ENCODE results near the gene LRRC8D. TPM values are rescaled to one million over a fixed set of nuclear protein-coding genes. Genes with fewer than 3 reads are reported as not detected.

Gene LRRC8D
- total RNA-seq, 2 donors from 2014 or later = 9.0 to 10.9 TPM

DNA sequence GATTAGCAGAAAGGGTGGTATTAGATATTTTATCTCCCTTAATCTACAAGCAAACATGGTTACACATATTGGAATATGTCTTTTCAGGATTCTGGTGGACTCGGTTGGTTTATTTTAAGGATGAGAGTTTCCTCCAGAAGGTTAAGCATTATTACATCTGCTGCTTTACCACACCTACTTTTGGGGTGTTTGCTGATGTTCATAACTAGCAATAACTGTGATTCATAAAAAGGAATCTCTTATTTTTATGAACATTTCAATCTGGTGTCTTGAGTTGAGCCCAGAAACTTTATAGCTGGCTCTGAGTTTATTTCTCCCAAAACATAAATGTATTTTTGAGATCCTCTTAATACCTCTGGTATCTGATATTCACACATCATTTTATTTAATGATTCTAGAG is 82.7 kb downstream of the LRRC8D start:
- H3K27me3 ChIP-seq = no peaks in the 10 kb centered on the region
- no peak overlapping the region for H3K4me3 ChIP-seq
- H3K9me3 ChIP-seq = no peaks in the 10 kb centered on the region
- peak overlapping the region in 1 of 2 donors; percentile 53 for H3K27ac ChIP-seq
- H3K36me3 ChIP-seq = no peaks in the 10 kb centered on the region
- DNase-seq (ENCODE audit: low spot score) = no peak
- TF ChIP-seq, protein P1, sequence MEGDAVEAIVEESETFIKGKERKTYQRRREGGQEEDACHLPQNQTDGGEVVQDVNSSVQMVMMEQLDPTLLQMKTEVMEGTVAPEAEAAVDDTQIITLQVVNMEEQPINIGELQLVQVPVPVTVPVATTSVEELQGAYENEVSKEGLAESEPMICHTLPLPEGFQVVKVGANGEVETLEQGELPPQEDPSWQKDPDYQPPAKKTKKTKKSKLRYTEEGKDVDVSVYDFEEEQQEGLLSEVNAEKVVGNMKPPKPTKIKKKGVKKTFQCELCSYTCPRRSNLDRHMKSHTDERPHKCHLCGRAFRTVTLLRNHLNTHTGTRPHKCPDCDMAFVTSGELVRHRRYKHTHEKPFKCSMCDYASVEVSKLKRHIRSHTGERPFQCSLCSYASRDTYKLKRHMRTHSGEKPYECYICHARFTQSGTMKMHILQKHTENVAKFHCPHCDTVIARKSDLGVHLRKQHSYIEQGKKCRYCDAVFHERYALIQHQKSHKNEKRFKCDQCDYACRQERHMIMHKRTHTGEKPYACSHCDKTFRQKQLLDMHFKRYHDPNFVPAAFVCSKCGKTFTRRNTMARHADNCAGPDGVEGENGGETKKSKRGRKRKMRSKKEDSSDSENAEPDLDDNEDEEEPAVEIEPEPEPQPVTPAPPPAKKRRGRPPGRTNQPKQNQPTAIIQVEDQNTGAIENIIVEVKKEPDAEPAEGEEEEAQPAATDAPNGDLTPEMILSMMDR (IDR thresholded peaks at IDR 0.05) = no peak
- peaks cover 0 to 41% of the 10 kb centered on the region in 2 donors for H3K4me1 ChIP-seq

DNA sequence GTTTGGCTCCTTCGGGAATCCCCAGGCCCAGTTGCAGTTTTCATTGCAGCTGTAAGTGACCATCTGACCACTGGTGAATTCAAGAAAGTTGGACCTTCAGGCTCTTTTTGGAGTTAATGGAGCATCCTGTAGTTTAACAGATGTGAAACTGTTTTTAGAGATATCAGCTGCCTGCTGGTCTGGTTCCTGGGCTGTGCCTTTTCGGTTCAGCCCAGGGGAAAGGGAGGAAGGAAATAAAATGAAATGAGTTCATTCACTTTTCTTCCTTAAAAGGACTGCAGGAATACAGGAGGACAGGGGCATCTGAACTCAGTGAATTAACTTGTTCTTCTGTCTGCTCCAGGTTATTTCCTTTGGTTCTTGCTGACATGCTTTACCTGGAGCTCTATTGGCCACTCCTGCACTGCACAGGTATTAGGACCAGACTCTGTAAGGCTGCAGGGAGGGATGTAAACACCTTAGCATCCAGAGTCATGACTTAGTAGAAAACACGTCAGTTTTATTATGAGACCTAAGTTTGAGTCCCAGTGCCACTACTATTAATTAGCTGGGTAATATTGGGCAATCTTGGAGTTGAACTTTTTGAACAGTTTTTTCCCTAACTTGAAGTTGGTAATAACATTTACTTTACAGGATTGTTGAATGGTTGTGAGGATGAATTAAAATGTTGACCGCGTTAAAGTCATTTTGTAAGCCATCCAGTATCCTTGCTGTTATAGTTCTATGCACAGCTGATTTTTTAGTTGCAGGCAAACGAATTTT is 83.6 kb downstream of the LRRC8D start:
- Histone ChIP-seq H3K27ac (peak overlapping the region; percentile 31 to 53), H3K4me3 (no peak overlapping the region), H3K9me3 (no peaks in the 10 kb centered on the region), H3K4me1 (peaks cover 0 to 49% of the 10 kb centered on the region in 2 donors), H3K27me3 (no peaks in the 10 kb centered on the region), H3K36me3 (no peaks in the 10 kb centered on the region)
- TF ChIP-seq, protein P1 (IDR thresholded peaks at IDR 0.05) = no peak
- no peak for DNase-seq (ENCODE audit: low spot score)

DNA sequence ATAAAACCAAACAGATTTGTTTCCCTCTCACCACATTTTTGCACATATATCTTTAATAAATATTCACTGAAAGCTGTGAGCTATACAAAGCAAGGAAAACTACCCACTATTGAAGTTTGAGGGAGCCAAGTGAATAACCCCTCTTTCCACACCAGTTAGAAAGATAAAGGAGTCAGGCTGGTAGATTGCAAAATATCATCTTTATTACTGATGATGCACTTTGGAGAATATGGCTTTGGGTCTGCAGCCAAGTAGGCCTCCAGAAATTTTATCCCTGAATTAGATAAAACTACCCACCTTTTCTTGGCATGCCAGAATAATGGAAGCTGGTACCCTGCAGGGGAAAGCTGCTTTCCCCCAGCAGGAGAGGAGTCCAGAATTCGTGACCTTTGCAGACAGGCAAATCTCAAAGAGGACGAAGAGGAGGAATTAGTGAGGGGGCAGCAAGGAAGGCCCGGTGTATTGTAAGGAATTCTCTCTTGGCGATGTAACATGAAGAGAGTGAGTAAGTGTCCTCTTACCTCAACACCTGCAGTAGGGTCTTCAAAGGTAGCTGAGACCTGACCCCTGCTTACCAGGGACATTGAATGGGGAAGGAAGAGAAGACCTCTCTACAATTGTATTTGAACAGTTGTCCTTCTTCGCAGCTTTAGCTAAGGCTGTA is 84.7 kb downstream of the LRRC8D start:
- DNase-seq (ENCODE audit: low spot score) = no peak
- no peaks in the 10 kb centered on the region for H3K36me3 ChIP-seq
- H3K27me3 ChIP-seq = no peaks in the 10 kb centered on the region
- TF ChIP-seq, protein P1 (IDR thresholded peaks at IDR 0.05) = no peak
- H3K27ac ChIP-seq = no peak overlapping the region
- no peak overlapping the region for H3K4me3 ChIP-seq
- no peaks in the 10 kb centered on the region for H3K9me3 ChIP-seq
- peaks cover 0 to 52% of the 10 kb centered on the region in 2 donors for H3K4me1 ChIP-seq

DNA sequence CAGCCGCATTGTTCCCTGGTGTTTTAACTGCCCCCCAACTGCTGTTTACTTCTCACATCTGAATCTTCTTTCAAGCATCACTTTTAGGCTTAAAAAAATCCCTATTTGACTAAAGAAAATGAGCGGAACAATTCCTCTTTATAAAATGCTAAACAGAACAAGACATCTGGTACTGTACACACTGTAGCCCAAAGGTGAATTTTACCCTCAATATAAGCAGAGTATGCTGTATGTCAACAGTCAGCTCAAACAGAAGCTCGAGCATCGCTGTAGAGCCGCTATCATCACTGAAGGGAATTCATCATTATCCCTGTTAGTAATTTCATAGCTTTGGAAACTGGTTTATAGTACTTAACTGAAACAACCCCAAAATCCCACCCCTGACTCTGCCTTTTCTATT is 85.3 kb downstream of the LRRC8D start:
- peak overlapping the region; percentile 46 to 54 for H3K27ac ChIP-seq
- H3K4me1 ChIP-seq = peaks cover 0 to 55% of the 10 kb centered on the region in 2 donors
- TF ChIP-seq, protein P1 (IDR thresholded peaks at IDR 0.05) = no peak
- H3K27me3 ChIP-seq = no peaks in the 10 kb centered on the region
- no peak overlapping the region for H3K4me3 ChIP-seq
- H3K36me3 ChIP-seq = no peaks in the 10 kb centered on the region
- no peaks in the 10 kb centered on the region for H3K9me3 ChIP-seq
- no peak for DNase-seq (ENCODE audit: low spot score)

DNA sequence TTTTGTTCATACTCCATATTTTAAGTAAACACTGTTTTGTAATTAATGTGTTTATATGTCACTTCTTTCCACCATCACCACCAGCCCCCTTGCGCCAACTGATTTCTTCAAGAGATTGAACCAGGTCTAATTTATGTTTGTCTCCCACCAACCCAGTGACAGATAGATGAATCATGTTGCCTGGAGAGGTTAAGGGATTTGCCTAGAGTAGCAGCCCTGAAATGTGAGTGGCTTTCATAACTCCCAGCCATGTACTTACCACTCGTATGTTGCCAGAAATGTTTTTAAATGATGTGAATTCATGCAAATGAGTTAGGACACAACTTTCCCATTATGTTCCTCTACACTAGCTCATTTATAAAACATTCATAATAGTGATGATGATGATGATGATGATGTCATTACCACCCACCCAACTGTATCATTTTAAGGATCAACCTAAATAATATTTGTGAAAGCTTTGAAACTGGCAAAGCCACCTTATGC is 86.9 kb downstream of the LRRC8D start:
- H3K4me1 ChIP-seq = peaks cover 0 to 55% of the 10 kb centered on the region in 2 donors
- H3K27me3 ChIP-seq = no peaks in the 10 kb centered on the region
- no peak overlapping the region for H3K4me3 ChIP-seq
- no peak overlapping the region for H3K27ac ChIP-seq
- DNase-seq (ENCODE audit: low spot score) = no peak
- no peaks in the 10 kb centered on the region for H3K36me3 ChIP-seq
- no peaks in the 10 kb centered on the region for H3K9me3 ChIP-seq
- TF ChIP-seq, protein P1 (IDR thresholded peaks at IDR 0.05) = no peak
